ENCODE data around the gene KIAA1671. TPM values are rescaled to one million over a fixed set of nuclear protein-coding genes. Genes with fewer than 3 reads are reported as not detected.

Gene KIAA1671
- polyA plus RNA-seq, 1 of the 3 experiments (the other 2 are of a cell fraction): 7.4 TPM

GRCh38 chr22:25109878-25110595 lies 157.5 kb downstream of the KIAA1671 start:
- Histone ChIP-seq H3K27me3 (ENCODE audit: insufficient read depth) (no peaks in the 10 kb centered on the region), H3K4me2 (peak overlapping the region; percentile 94; the same call in 1 of the 2 replicates), H2AFZ (ENCODE audit: low read depth) (no peak overlapping the region), H4K20me1 (ENCODE audit: insufficient read depth) (peaks cover 24% of the 10 kb centered on the region), H3K9me3 (no peaks in the 10 kb centered on the region), H3K4me1 (ENCODE audit: control insufficient read depth in 1 of 2, insufficient read depth in 2 of 2, low read depth in 1 of 2, low read length in 1 of 2) (peaks cover 0 to 14% of the 10 kb centered on the region in 2 experiments; a peak in 1 of 4 replicates), H3K9me2 (no peaks in the 10 kb centered on the region), H3K79me2 (ENCODE audit: insufficient read depth) (no peaks in the 10 kb centered on the region), H3F3A (replicated peaks; ENCODE audit: insufficient read depth) (no peaks in the 10 kb centered on the region), H3K4me3 (ENCODE audit: low read depth in 2 of 2, low read length in 1 of 2) (no peak overlapping the region), H3K27ac (ENCODE audit: low read depth in 2 of 2, low read length in 1 of 2) (peak overlapping the region in 1 of 2 experiments; percentile 74; a peak in 2 of 4 replicates), H3K36me3 (replicated peaks in 1 of 2; ENCODE audit: control insufficient read depth in 1 of 2, insufficient read depth in 2 of 2, low read length in 1 of 2) (no peaks in the 10 kb centered on the region), H3K9ac (no peak overlapping the region)
- POLR2A ChIA-PET: interaction anchor here (0.6 kb wide), 1 partner anchor 54 kb away, joined by 3 read pairs; no protein-coding TSS in a partner anchor
- CTCF ChIA-PET: interaction anchor here (0.7 to 3.4 kb wide), 29 partner anchors 10 to 663 kb away, joined by 3 to 26 read pairs (median 4); no protein-coding TSS in a partner anchor
- DNase-seq: no peak
- WGBS (ENCODE audit: low lambda C conversion rate): 85% methylated on average over 6 of the region's 6 CpGs
- no peak for TF ChIP-seq RXRA (IDR thresholded peaks at IDR 0.05; ENCODE audit: borderline replicate concordance, low read depth)
- TF ChIP-seq MEF2A (IDR thresholded peaks at IDR 0.05; ENCODE audit: borderline replicate concordance, low read depth): no peak
- no peak for TF ChIP-seq MAX (IDR thresholded peaks at IDR 0.05; ENCODE audit: low read depth)
- TF ChIP-seq GABPA (IDR thresholded peaks at IDR 0.05; ENCODE audit: low read depth): no peak
- TF ChIP-seq IRF3 (IDR thresholded peaks at IDR 0.05; ENCODE audit: low read depth, low read length): no peak
- TF ChIP-seq RFX5 (IDR thresholded peaks at IDR 0.05; ENCODE audit: low read length): no peak
- TF ChIP-seq ELF1 (IDR thresholded peaks at IDR 0.05): no peak
- no peak for TF ChIP-seq REST (IDR thresholded peaks at IDR 0.05; ENCODE audit: low read depth, low read length)
- no peak for TF ChIP-seq CHD2 (IDR thresholded peaks at IDR 0.05; ENCODE audit: low read length, partially characterized antibody)
- no peak for TF ChIP-seq RCOR1 (IDR thresholded peaks at IDR 0.05; ENCODE audit: low read length)
- TF ChIP-seq FOXJ3 (CRISPR knock-in tag; IDR thresholded peaks at IDR 0.05): no peak
- no peak for TF ChIP-seq GATA2 (CRISPR knock-in tag; IDR thresholded peaks at IDR 0.05)
- no peak for TF ChIP-seq SIN3A (IDR thresholded peaks at IDR 0.05; ENCODE audit: borderline replicate concordance, low read depth, low read length)
